Mucosa of descending colon (tissue), 3 donors: ENCODE measurements around the gene MEG3. TPM values are rescaled to one million over a fixed set of nuclear protein-coding genes. Genes with fewer than 3 reads are reported as not detected.

Experiments used
- ATAC-seq: fragments of 200-7000 bp; cut with Tn5 transposase; one replicate; pipeline ENCODE4 v1.9.1; 2020; ENCODE audit warnings: mild to moderate bottlenecking, moderate library complexity
- DNase-seq, 3 donors: peaks; one replicate each; pipeline ENCODE4 v3.0.0-alpha.2; 2020
- H3K36me3 ChIP-seq: fragments of 200-600 bp; one replicate; pipeline ENCODE4 v1.8.0; 2021; ENCODE audit warnings: low read depth, mild to moderate bottlenecking
- H3K4me1 ChIP-seq: fragments of 200-600 bp; one replicate; pipeline ENCODE4 v1.8.0; 2021; ENCODE audit warnings: low read depth, mild to moderate bottlenecking
- H3K4me3 ChIP-seq: fragments of 200-600 bp; one replicate; pipeline ENCODE4 v1.8.0; 2021; ENCODE audit warnings: mild to moderate bottlenecking
- H3K9me3 ChIP-seq: fragments of 200-600 bp; one replicate; pipeline ENCODE4 v1.8.0; 2021; ENCODE audit warnings: mild to moderate bottlenecking
- CTCF ChIP-seq: fragments of 200-600 bp; IDR thresholded peaks from one replicate; pipeline ENCODE4 v1.8.0; 2022; ENCODE audit warnings: antibody characterized with exemption, mild to moderate bottlenecking
- intact Hi-C, 2 donors: fragments of 100-400 bp; cut with DNase I in 1 of 2; cut with micrococcal nuclease in 1 of 2; formaldehyde crosslinking; loops; one replicate each; pipeline versions ENCODE4 v1.11.0 to v1.11.1; 2022; cut with DNase I, micrococcal nuclease
- total RNA-seq, 3 donors: library from RNA; stranded (reverse); fragmentation: NEBNext Ultra II Directional in 2 of 3; extraction: Animal tissue kit (Norgen Biotek cat#: 25700) in 2 of 3; gene quantifications; one replicate each; pipeline versions ENCODE4 v1.2.1 to v1.2.4, GENCODE V29; 2021 to 2023
- donor health status: DM: no; HTN: no; CAD: no; lungs with moderate emphysema.
- donor health status: DM: no; HTN: no; CAD: no.
- donor health status: DM: no; HTN: yes; CAD: no.

MEG3 gene
- total RNA-seq, 3 donors from 2014 or later, result 13.8 to 32.2 (median 16.4) TPM

GRCh38 chr14:100881211-100882025 lies 55.5 kb downstream of the MEG3 start:
- intact Hi-C loops, result no loop called here
- Histone ChIP-seq H3K4me3 (no peak overlapping the region), H3K4me1 (no peaks in the 10 kb centered on the region), H3K36me3 (no peaks in the 10 kb centered on the region), H3K9me3 (no peaks in the 10 kb centered on the region)
- DNase-seq (peak in 1 of 3 donors; percentile 25), ATAC-seq (no peak)
- no peak for TF ChIP-seq CTCF

DNA sequence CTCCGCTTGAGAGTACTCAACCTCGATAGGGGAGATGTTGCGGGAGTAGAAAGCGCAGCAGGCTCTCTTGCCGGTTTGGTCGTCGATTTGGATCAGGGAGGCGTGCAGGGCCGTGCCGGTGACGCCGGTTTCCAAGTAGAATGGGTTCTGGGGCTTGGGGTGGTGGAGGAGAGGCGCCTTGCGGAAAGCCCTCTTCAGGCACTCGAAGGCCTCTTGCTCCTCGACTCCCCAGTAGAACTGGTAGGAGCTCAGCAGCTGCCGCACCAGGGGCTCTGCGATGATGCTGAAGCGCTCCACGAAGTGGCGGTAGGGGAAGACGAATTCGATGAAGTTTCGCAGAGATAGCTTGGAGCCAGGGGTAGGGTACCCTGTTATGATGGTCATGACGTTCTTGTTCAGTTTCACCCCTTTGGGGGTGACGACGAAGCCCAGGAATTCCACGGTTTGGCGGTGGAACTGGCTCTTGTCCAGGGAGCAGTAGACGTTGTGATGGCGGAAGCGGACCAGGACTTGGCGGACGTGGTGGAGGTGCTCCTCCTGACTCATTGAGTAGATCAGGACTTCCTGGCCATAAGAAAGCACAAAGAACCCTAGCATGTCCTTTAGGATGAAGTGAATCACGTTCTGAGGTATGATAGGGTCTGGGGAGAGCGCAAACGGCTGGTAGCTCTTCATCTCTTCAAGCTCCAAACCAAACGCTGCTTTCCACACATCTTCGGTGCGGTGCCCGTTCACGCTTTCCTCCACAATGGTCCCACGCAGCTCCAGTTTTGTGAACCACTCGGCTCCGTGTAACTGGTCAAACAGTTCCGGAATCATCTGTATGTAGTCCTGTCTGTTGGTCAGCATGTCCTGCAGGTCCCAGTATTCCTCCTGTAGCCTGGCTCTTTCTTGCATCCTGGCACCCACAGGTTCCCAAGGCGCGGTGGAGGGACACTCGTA lies 56.4 kb downstream of the MEG3 start:
- ATAC-seq, result no peak
- peak in 1 of 3 donors; percentile 29 for DNase-seq
- H3K4me3 ChIP-seq, result no peak overlapping the region
- no peaks in the 10 kb centered on the region for H3K9me3 ChIP-seq
- no peak for TF ChIP-seq CTCF
- no peaks in the 10 kb centered on the region for H3K36me3 ChIP-seq
- intact Hi-C loops, result no loop called here
- H3K4me1 ChIP-seq, result no peaks in the 10 kb centered on the region

GRCh38 chr14:100882991-100883788 lies 57.3 kb downstream of the MEG3 start:
- DNase-seq (peak in 1 of 3 donors; percentile 41), ATAC-seq (no peak)
- Histone ChIP-seq H3K4me3 (no peak overlapping the region), H3K4me1 (no peaks in the 10 kb centered on the region), H3K36me3 (no peaks in the 10 kb centered on the region), H3K9me3 (no peaks in the 10 kb centered on the region)
- no peak for TF ChIP-seq CTCF
- intact Hi-C loops, result no loop called here

DNA sequence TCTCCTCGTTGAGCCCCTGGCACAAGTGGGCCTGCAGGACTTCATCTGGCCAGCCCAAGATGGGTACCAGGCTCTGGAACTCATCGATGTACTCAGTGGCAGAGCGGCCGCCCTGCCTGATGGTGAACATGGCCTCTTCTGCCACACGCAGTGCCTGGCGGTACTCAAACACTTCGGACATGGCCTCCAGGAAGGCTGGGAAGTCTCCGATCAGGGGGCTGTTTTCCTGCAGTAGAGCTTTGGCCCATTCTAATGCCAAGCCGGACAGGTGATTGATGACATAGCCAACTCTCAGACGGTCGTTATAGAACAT lies 57.8 kb downstream of the MEG3 start:
- ATAC-seq (no peak), DNase-seq (no peak)
- H3K9me3 ChIP-seq, result no peaks in the 10 kb centered on the region
- no peak for TF ChIP-seq CTCF
- intact Hi-C loops, result no loop called here
- no peaks in the 10 kb centered on the region for H3K36me3 ChIP-seq
- H3K4me1 ChIP-seq, result peaks cover 4% of the 10 kb centered on the region
- no peak overlapping the region for H3K4me3 ChIP-seq

DNA sequence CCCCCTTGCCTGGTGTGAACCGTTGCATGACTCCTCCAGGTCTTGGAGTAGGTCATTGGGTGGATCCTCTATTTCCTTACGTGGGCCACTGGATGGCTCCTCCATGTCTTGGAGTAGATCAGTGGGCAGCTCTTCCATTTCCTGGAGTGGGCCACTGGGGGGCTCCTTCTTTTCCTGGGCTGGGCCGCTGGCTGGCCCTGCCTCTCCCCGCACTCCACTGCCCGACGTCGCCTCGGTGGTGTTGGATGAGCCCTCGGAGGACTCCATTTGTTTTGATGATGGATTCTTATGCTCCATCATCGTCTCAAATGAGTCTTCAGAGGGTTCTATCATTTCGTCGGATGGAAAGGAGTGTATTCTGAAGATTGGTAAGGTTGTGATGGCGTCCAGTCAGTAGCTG lies 58.5 kb downstream of the MEG3 start:
- ATAC-seq, result no peak
- H3K36me3 ChIP-seq, result no peaks in the 10 kb centered on the region
- no peak for TF ChIP-seq CTCF

More for the DNA sequence above, 58.5 kb downstream of the MEG3 start:
- Histone ChIP-seq H3K4me1 (peaks cover 4% of the 10 kb centered on the region), H3K4me3 (no peak overlapping the region), H3K9me3 (no peaks in the 10 kb centered on the region)
- no peak for DNase-seq
- intact Hi-C loops, result no loop called here
